ENCODE results near the gene EXD2. TPM values are rescaled to one million over a fixed set of nuclear protein-coding genes. Genes with fewer than 3 reads are reported as not detected.

EXD2 gene
- total RNA-seq, 1 experiment from 2014 or later: 17.7 TPM

- ChIA-PET CTCF (interaction anchor here (0.6 to 1.0 kb wide), 2 partner anchors 16 to 34 kb away, joined by 3 read pairs; no protein-coding TSS in a partner anchor), POLR2A (no interaction called here)
- intact Hi-C loops (cut with micrococcal nuclease): no loop called here
- Mint-ChIP-seq H3K9me3 (ENCODE audit: unreplicated experiment) (no peaks in the 10 kb centered on the region), H3K27ac (ENCODE audit: low read depth, unreplicated experiment) (no peak overlapping the region), H3K27me3 (ENCODE audit: insufficient read depth, unreplicated experiment) (peaks cover 20% of the 10 kb centered on the region), H3K4me3 (ENCODE audit: unreplicated experiment) (no peak overlapping the region), H3K36me3 (ENCODE audit: insufficient read depth, unreplicated experiment) (no peaks in the 10 kb centered on the region), H3K4me1 (ENCODE audit: insufficient read depth, unreplicated experiment) (no peaks in the 10 kb centered on the region)
- BruUV-seq (replicated peaks): no TSS peak
- no peak for TF ChIP-seq CTCF (IDR thresholded peaks at IDR 0.05; ENCODE audit: unreplicated experiment)
- DNase-seq (ENCODE audit: unreplicated experiment): no peak
Measured at GRCh38 chr14:69282448-69282847, 91.2 kb downstream of the EXD2 start.

GRCh38 chr14:69284170-69284569 lies 92.9 kb downstream of the EXD2 start:
- no peak for DNase-seq (ENCODE audit: unreplicated experiment)
- no peak overlapping the region for H3K4me3 Mint-ChIP-seq (ENCODE audit: unreplicated experiment)
- no TSS peak for BruUV-seq (replicated peaks)
- TF ChIP-seq CTCF (IDR thresholded peaks at IDR 0.05; ENCODE audit: unreplicated experiment): no peak
- H3K4me1 Mint-ChIP-seq (ENCODE audit: insufficient read depth, unreplicated experiment): no peaks in the 10 kb centered on the region
- H3K27me3 Mint-ChIP-seq (ENCODE audit: insufficient read depth, unreplicated experiment): peaks cover 20% of the 10 kb centered on the region
- H3K9me3 Mint-ChIP-seq (ENCODE audit: unreplicated experiment): no peaks in the 10 kb centered on the region
- no peak overlapping the region for H3K27ac Mint-ChIP-seq (ENCODE audit: low read depth, unreplicated experiment)
- ChIA-PET CTCF (no interaction called here), POLR2A (no interaction called here)
- intact Hi-C loops (cut with micrococcal nuclease): no loop called here
- H3K36me3 Mint-ChIP-seq (ENCODE audit: insufficient read depth, unreplicated experiment): no peaks in the 10 kb centered on the region

- no peaks in the 10 kb centered on the region for H3K36me3 Mint-ChIP-seq (ENCODE audit: insufficient read depth, unreplicated experiment)
- peaks cover 7% of the 10 kb centered on the region for H3K27me3 Mint-ChIP-seq (ENCODE audit: insufficient read depth, unreplicated experiment)
- ChIA-PET POLR2A (no interaction called here), CTCF (no interaction called here)
- no peaks in the 10 kb centered on the region for H3K4me1 Mint-ChIP-seq (ENCODE audit: insufficient read depth, unreplicated experiment)
- no peak overlapping the region for H3K27ac Mint-ChIP-seq (ENCODE audit: low read depth, unreplicated experiment)
- DNase-seq (ENCODE audit: unreplicated experiment): no peak
- intact Hi-C loops (cut with micrococcal nuclease): no loop called here
- H3K9me3 Mint-ChIP-seq (ENCODE audit: unreplicated experiment): no peaks in the 10 kb centered on the region
- BruUV-seq (replicated peaks): no TSS peak
- H3K4me3 Mint-ChIP-seq (ENCODE audit: unreplicated experiment): no peak overlapping the region
- no peak for TF ChIP-seq CTCF (IDR thresholded peaks at IDR 0.05; ENCODE audit: unreplicated experiment)
Measured at GRCh38 chr14:69285661-69286255, 94.5 kb downstream of the EXD2 start.

GRCh38 chr14:69287098-69288010 lies 96.1 kb downstream of the EXD2 start:
- no peak for TF ChIP-seq CTCF (IDR thresholded peaks at IDR 0.05; ENCODE audit: unreplicated experiment)
- Mint-ChIP-seq H3K36me3 (ENCODE audit: insufficient read depth, unreplicated experiment) (no peaks in the 10 kb centered on the region), H3K9me3 (ENCODE audit: unreplicated experiment) (no peaks in the 10 kb centered on the region), H3K4me3 (ENCODE audit: unreplicated experiment) (no peak overlapping the region), H3K27ac (ENCODE audit: low read depth, unreplicated experiment) (no peak overlapping the region), H3K4me1 (ENCODE audit: insufficient read depth, unreplicated experiment) (no peaks in the 10 kb centered on the region), H3K27me3 (ENCODE audit: insufficient read depth, unreplicated experiment) (no peaks in the 10 kb centered on the region)
- intact Hi-C loops (cut with micrococcal nuclease): no loop called here
- ChIA-PET POLR2A (no interaction called here), CTCF (interaction anchor here (0.8 to 2.0 kb wide), 4 partner anchors 11 to 98 kb away, joined by 3 to 11 read pairs (median 4); no protein-coding TSS in a partner anchor)
- no TSS peak for BruUV-seq (replicated peaks)
- DNase-seq (ENCODE audit: unreplicated experiment): no peak
